Ammon's horn (tissue), 1 donor: ENCODE data around the gene LRRC2.
A peak's percentile ranks its signal among the peaks of the same experiment; 100 is the strongest.
"Not testable (repeated sequence)": the region's sequence is repeated elsewhere in the genome, so short reads cannot be mapped to it uniquely, and the experiment has no call there.

Source experiments
- DNase-seq: peaks from one replicate; pipeline ENCODE4 v3.0.0-alpha.2; 2016; ENCODE audit warnings: low spot score

The LRRC2 gene

DNA sequence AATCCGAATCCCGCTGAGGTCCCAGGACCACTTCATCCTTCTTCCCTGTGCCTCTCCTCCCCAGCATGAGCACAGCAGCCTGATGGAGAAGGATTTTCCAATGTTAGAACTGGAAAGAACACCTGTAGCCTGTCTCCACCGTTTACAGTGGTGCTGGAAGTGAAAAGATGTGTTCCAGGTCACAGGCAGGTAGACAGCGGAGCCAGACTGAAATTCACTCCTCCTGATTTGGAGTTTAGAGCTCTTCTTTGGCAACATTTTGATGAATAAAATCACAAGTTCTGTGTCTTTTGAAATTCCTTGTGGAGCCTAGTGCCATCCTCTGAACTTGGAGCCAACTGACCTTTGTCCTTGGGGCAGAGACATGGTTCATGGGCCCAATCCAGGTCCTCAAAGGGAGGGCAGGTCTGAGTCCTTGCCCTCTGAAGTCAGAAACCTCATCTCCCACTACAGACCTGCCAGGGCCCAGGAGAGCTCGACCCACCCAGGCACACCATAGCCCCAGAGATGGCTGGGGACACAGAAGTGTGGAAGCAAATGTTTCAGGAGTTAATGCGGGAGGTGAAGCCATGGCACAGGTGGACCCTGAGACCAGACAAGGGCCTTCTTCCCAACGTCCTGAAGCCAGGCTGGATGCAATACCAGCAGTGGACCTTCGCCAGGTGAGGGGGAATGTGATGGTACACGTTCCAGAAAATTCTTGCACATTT lies 68.4 kb downstream of the LRRC2 start, which contains the start of gene RTP3:
Gene RTP3, plus strand, starts transcription at position 421 of the 710 bp plus-strand sequence. Its CDS starts 87 bp downstream, at position 508.
- no peak for DNase-seq

DNA sequence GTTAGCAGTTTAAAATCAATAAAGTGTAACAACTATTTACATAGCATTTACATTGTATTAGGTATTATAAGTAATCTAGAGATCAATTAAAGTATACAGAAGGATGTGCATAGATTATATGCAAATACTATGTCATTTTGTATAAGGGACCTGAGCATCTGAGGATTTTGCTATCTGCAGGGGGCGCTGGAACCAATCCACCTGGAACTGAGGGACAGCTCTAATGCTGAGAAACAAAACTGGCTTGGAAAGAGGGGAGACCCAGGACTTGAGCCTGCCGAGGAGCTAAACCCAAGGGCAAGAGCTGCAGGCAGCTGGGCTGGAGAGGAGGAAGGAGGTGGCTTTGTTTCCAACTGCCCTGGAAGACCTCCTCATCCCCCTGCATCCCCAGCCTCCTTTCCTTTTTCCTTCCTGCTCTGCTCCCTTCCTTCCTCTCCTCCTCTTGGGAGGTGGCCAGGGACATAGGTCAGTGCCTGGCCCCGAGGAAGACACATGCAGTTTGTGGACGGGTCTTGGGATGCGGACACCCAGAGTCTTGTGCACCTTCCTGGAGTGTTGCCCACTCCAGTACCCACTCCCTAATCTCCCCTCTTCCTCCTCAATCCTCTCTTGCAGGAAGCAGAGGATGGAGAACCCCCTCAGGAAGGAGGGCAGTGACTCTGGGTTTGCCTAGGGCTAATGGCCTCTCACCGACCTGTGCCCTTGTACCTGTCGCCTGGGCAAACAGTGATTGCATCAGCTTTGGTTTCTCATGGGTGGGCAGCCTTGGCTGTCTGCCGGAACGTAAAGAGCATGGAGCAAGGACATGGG lies 69.2 kb downstream of the LRRC2 start:
- DNase-seq: no peak

DNA sequence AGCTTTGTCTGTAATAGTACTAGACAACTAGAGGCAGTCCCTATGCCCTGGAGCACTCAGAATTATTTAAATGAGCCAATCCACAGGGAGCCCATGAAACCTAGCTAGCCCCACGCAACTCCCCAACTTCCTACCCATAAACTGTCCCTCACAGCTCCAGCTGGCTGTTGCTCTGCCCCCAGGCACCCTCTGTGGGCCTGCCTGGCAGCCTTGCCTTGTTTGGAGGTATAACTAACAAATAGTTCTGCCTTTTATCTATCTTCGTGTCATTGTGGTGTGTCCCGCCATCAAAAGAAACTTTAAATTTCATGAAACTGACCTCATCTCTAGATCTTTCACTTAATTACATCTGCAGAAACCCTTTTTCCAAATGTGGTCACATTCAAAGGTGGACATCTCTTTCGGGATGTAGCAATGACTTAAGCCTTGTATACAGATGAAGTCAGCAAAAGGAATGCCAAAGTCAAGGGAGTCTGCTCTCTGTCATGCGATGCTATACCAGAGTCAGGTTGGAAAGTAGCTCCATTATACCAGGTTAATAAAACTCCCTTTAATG lies 70.1 kb downstream of the LRRC2 start:
- no peak for DNase-seq

DNA sequence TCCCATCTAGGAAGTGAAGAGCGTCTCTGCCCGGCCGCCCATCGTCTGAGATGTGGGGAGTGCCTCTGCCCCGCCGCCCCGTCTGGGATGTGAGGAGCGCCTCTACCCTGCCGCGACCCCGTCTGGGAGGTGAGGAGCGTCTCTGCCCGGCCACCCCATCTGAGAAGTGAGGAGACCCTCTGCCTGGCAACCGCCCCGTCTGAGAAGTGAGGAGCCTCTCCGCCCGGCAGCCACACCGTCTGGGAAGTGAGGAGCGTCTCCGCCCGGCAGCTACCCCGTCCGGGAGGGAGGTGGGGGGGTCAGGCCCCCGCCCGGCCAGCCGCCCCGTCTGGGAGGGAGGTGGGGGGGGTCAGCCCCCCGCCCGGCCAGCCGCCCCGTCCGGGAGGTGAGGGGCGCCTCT lies 71.6 kb downstream of the LRRC2 start:
- not testable (repeated sequence) for DNase-seq

DNA sequence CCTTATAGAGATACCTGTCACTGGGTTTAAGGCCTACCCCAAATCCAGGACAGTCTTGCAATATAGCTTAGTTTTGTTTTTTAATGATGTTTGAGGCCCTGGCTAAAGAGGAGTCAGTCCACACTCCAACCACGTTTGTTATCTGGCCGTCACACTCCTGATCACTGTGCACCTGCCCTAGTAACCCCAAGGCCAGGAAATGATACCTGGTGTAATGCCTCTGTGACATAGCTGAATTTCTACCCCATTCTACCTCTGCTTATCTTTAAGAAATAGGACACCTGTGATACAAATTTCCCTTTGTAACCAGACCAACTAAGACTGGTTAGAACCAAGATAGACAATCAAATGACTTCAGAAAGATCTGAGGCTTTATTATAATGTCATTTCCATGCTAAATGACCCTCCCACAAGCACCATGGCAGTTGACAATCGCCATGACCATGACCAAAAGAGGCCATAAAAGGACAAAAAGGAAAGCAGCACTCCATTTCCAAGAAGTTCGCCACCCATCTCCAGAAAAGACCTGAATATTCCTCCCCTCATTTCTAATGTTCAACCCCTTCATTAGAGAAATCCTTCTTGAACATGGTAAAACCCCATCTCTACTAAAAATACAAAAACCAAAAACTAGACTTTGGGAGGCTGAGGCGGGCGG lies 73.1 kb downstream of the LRRC2 start:
- no peak for DNase-seq

DNA sequence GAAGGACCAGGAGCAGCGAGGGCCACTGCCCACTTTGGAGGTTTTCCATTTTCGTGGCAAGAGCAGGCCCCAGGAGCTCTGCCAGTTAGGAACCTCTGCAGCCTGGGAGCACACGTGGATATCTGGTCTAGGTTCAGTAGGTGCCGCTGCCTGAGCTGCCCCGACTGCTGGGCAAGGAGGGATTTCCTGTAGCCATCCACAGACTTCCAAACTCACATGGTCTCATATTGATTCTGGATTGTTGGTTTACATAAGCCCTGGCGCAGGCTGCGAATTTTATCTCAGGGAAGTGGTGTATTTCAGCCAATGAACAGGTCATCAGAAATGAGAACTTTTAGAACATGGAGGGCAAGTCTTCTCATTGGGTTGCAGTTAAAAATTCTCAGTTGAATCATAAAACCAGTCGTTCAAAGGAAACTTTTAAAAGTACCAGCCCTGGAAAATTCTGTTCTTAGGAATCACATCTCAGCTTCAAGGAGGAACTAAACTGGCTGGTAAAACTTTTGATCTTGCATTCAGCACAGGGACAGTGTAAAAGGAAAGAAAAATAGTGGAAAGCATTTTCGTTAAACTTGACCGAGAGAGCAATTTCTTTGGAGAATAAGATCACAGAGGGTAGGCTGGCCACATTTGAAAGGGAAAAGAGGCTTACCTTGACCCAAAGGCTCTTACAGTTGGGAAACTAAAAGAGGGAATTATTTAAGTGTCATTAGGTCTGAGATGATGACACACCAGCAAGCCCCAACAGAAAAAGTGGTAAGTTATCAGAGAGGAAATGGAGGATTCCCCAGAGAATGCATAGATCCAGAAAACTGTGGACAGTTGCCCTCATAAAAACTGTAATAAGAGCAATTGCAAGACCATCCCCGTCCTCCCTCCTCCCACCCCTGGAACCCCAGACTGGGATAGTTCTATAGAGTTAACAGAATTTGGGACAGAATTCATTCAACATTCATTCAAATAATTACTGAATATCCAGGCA lies 74.7 kb downstream of the LRRC2 start:
- DNase-seq: no peak

DNA sequence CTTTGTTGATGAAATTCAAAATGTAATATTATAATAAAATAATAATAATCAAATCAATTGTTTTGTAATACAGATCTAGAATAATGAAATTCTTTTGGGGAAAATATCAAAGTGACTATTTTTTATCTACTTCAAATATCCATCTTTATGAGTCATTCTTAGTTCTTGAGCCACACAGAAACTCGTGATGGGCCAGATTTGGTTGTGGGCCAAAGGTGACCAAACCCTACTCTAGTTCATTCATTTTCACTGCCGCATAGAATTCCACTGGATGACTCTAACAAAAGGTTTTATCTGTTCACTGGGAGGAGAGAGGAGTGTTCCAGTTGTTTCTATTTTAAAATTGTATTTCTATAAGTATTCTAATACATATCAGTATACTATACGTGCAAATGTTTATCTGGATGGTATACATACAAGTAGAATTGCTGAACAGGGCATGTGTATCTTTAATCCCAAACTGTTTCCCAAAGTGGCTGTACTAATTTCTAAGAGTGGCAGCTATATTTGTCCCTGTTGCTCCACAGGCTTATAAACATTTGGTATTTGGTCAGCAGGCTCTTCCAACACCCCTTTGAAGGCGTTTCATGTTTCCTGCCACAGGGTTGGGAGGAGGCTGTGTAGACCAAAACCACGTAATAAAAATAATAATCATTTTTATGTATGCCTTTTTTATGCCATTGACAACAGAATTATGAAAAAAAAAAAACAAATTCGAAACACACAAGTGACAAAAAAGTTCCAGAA lies 75.6 kb downstream of the LRRC2 start:
- DNase-seq: no peak

DNA sequence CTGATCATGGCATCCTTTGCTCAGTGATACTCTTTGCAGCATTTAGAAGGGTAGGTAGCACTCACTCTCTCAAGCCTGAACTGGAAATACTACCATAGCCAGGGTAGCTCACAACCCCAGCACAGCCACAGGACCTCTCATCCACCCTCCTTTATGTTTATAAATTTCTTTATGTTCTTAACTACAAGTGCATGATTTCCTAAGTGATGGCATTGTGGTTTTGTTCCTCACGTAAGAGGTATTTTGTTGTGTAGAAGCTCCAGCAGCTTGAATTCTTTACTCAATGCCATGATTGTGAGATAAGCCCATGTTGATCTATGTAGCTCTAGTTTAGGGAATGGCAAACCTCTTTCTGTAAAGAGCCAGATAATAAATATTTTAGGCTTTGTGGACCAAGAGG lies 76.2 kb downstream of the LRRC2 start:
- no peak for DNase-seq

DNA sequence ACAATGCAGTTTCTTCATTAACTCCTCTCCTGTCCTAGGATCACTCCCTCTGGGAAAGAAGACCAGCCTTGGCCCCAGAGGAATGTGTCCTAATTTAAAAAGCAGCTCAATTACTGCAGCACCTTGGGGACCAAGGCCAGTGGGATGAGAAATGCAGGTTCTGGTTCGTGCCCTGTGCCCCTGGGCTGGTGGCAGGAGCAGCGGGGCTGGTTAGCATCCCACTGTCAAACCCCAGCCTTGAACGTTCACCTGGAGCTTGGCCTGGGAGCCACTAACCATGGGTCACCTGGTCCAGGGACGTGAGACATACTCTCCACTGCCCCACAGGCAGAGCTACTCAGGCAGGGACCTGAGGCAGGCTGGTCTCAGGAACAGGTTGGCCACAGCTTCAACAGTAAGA lies 76.7 kb downstream of the LRRC2 start:
- no peak for DNase-seq

DNA sequence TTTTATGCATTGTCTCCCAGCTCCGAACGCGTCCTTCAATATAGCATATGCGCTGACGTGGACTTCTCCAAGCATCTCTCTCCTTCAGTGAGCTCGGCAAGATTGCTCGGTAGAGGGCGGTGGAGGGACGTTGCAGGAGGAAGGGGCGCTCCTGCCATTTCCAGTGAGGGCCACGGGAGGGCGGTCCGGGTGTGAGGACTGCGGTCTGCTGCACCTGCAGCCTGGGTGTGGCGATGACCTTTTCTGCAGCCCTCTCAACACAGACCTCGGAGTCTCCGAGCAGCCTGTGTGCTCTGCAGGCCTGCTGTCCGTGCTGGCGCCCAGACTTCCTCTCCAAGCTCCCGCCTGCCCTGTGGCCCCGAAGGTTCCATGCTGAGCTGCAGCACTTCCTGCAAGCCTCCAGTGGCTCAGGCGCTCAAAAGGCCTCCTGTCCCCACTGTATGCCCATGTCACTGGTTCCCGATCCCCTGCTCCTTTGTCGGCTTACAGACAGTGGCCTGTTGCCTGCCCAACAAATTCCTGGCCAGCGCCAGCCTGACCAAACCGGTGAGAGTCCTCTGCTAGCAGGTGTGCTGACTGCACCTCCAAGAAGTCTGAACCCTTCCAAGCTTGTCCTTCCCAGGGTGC lies 77.3 kb downstream of the LRRC2 start:
- peak; percentile 95 for DNase-seq

DNA sequence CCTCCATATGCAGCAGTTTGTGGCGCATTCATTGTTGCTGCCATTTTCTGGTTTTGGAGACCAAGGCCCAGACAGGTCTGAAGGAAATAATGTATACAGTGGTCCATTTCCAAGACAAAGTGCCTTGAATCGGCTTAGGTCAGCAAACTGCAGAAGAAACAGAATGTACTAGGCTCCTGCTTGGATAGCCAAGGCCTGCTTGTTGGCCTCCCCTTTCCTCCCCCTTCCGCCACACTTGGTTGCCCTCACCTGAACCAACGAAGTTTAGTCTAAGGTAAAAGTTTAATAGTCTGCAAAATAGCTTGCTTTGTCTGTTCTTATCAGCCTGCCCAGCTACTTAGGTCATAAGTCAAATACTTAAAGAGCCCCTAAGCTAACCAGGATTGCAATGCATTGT lies 80.3 kb downstream of the LRRC2 start:
- DNase-seq: no peak

DNA sequence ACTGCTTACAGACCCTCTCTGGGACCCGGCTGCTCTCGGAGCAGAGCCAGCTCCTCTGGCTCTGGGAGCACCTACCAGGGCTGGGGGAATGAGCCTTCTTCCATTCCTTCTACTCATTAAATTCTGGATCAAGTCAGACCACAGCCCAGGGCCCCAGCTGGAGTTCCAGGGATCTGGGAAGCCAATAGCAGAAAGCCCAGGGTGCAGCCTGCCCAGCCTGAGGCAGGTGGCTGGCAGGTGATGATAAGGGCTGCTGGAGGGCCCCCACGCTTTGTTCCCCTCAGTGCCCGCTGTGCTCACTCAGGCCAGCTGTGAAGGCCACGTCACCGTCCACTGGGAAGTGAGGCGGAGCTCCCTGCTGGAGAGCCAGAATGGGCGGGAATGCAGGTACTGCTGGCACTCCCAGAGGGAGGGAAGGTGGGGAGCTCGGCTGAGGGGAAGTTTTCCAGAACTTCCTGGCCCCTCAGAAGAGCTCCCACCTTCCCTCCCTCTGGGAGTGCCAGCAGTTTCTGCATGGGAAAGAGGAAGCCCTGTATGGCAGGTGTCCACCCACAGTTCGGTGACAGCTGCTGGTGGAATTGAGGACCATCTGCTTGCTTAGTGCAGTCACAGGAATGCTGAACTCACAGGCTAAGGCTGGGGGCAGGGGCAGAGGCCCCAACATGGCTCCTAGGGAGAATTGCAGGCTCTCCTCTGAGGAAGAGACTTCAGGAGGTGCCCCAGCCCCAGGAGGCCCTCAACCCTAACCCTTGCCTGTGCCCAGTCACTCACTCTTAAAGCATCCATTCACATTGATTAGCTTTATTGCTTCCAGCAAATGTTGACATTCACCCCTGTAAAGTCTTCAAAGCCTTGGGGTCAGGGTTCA lies 81.0 kb downstream of the LRRC2 start:
- DNase-seq: no peak

DNA sequence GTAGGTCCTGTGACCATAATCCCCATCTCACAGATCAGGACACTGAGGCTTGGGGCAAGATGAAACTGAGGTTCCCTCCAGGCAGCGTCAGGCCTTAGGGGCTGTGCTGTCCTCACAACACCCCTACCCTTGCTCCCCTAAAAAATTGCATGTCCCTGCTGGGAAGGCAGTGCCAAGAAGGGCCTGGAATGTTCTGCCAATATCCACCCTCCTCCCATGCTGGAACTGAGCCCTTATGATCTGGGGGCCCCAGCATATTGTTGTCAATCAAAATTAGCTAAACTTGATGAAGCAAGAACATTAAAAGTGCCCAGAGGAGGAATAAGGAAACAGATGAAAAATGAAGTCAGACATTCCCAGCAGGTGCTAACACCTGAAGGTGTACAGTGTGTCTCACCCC lies 81.7 kb downstream of the LRRC2 start:
- DNase-seq: no peak

DNA sequence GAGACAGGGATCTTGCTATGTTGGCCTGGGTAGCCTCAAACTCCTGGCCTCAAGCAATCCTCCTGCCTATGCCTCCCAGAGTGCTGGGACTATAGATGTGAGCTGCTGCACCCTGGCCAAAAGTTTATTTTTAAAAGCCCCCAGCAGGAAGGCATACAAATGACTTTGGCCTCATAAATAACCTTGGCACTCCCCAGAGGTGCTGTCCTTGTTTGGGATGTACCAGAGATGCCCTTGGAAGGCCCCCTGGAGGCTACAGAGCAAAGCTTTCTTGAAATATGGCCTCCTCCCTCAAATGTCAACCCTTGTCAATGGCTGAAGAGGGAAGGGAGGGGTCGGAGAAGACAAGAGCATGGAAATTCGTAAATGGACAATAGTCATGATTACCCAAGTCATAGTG lies 82.3 kb downstream of the LRRC2 start:
- DNase-seq: no peak

DNA sequence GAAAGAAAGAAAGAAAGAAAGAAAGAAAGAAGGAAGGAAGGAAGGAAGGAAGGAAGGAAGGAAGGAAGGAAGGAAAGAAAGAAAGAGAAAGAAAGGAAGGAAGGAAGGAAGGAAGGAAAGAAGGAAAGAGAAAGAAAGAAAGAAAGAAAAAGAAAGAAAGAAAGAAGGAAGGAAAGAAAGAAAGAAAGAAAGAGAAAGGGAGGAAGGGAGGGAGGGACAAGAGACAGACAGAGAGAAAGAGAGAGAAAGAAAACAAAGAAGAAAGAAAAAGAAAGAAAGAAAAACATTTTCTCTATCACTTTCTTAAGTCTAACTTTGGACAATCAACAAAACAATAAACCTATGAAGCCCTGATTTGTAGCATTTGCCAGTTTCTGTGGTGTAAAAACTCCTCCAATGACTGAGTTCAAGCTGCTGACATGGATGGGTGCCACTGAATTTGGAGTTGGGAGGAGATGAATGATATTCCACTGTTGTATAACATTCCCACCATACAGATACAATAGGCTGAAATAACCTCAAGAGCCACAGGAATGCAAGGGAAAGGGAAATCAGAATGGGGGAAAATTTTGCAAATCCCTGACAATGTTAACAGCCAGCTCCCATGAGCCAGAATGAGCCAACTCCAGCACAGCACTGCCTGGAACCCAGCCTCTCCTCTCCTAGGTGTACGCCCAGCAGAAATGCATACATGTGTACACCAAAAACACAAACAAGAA lies 83.3 kb downstream of the LRRC2 start:
- DNase-seq: no peak

DNA sequence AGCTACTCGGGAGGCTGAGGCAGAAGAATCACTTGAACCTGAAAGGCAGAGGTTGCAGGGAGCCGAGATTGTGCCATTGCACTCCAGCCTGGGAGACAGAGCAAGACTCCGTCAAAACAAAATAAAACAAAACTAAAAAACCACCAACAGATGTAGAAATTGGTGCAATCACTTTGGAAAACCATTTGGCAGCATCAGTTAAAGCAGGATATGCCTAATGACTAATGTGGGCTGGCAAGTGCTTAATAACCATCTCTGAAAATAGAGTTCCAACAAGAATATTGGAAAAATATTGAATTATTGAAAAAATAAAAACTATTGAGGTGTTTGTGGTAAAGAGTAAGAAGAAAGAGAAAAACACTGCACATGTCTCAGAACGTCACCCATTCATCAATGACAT lies 84.5 kb downstream of the LRRC2 start:
- no peak for DNase-seq

DNA sequence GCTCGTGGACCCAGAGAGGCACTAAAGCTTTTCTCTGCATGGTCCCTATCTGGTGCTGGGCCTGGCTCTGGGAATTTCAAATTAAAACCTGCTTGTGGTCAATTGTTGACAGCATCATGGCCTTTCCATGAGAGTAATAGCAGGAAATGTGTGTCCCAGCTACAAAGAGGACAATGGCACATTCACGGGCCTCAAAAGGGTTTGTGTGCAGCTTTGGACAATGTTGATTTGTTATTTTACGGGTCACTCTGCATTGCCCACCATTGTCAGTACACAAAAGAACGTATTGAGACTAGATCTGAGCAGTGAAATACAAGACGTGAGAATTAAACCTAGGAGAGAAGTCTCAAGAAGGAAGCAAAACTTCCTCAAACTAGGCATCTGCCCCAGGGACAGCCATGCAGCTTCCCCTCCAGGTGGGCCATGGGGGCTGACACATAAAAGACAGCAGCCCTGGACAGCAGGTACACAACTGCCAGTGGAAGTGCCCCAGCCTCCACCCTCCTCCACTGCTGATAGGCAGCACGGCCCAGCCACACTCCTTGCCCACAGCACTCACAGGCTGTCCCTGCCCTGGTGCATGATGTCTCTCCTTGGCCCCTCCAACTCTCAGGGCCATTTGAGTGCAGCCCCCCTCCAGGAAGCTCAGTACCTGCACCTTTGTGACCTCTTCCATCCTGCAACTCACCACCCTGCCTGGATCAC lies 85.5 kb downstream of the LRRC2 start:
- DNase-seq: peak; percentile 80

DNA sequence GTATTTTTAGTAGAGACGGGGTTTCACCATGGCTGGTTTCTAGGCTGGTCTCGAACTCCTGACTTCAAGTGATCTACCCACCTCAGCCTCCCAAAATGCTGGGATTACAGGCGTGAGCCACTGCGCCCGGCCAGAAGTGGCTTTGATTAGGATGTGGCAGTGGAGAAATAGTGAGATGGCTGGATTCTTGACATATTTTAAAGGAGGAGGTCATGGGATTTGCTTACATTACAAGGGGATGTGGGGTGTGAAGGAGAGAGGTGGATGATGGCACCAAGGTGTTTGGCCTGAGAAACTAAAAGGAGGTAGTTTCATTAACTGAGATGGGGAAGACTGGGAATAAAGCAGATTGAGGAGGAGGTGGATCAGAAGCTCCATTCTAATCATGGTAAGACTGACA lies 86.4 kb downstream of the LRRC2 start:
- no peak for DNase-seq
